Right lobe of liver (tissue), 6 donors: ENCODE measurements around the gene TCP11L2. TPM values are rescaled to one million over a fixed set of nuclear protein-coding genes. Genes with fewer than 3 reads are reported as not detected.

ENCODE experiments used
- ATAC-seq, 4 donors: fragments of 200-7000 bp; cut with Tn5 transposase; one replicate each; pipeline ENCODE4 v1.9.1; 2020; ENCODE audit warnings: mild to moderate bottlenecking in 4 of 4, moderate library complexity in 4 of 4
- DNase-seq, 3 donors: peaks; one replicate each; pipeline ENCODE4 v3.0.0-alpha.2; 2020
- H3K27ac ChIP-seq, 3 donors: fragments of 200-600 bp; one replicate each; pipeline ENCODE4 v1.8.0; 2022
- H3K27me3 ChIP-seq, 2 donors: fragments of 200-600 bp; one replicate each; pipeline ENCODE4 v1.8.0; 2022
- H3K36me3 ChIP-seq, 4 donors: fragments of 200-600 bp; sonication (generic) in 1 of 4; one replicate each; pipeline versions ENCODE4 v1.5.1 to v1.8.0; 2017 to 2022; ENCODE audit warnings: control low read depth in 1 of 4
- H3K4me1 ChIP-seq, 4 donors: fragments of 200-600 bp; sonication (generic) in 1 of 4; one replicate each; pipeline versions ENCODE4 v1.5.1 to v1.8.0; 2017 to 2022; ENCODE audit warnings: control low read depth in 1 of 4
- H3K4me3 ChIP-seq, 3 donors: fragments of 200-600 bp; one replicate each; pipeline ENCODE4 v1.8.0; 2022
- H3K9me3 ChIP-seq, 4 donors: fragments of 200-600 bp; sonication (generic) in 1 of 4; one replicate each; pipeline versions ENCODE4 v1.5.1 to v1.8.0; 2017 to 2022; ENCODE audit warnings: control low read depth in 1 of 4
- CTCF ChIP-seq, 4 donors: fragments of 200-600 bp in 3 of 4; fragments of 450-650 bp in 1 of 4; IDR thresholded peaks; one replicate each; pipeline versions ENCODE4 v1.5.1 to v1.8.0; 2016 to 2022; ENCODE audit warnings: antibody characterized with exemption in 4 of 4, mild to moderate bottlenecking in 2 of 4
- POLR2A ChIP-seq: fragments of 450-650 bp; IDR thresholded peaks from one replicate; pipeline ENCODE4 v1.6.1; 2017; ENCODE audit warnings: antibody characterized with exemption, mild to moderate bottlenecking
- WGBS: methylation state at CpG from one replicate; pipeline ENCODE4 v1.1.6; 2018; ENCODE audit warnings: low coverage, low lambda C conversion rate; ENCODE audit not compliant: insufficient coverage; ENCODE audit errors: missing lambda C conversion rate; 5-methylcytosine and 5-hydroxymethylcytosine counted together
- intact Hi-C, 2 donors: fragments of 100-400 bp; cut with DNase I; formaldehyde crosslinking; loops; one replicate each; pipeline versions ENCODE4 v1.11.2 to v1.14.1; 2022
- total RNA-seq, 6 experiments: library from RNA; depleted of rRNA in 2 of 6; stranded (reverse); fragments of >200 nt in 2 of 6; fragmentation: NEBNext Ultra II Directional in 3 of 6; extraction: Animal tissue kit (Norgen Biotek cat#: 25700) in 3 of 6; gene quantifications; one replicate each; pipeline versions ENCODE4 v1.1.0 to v1.2.4, GENCODE V29; 2016 to 2023
- donor health status: DM: no; HTN: yes; CAD: no.
- donor health status: DM: no; HTN: no; CAD: no.
- donor health status: DM: no; HTN: no; CAD: no.
- donor health status: DM: no; HTN: yes; CAD: no.
- donor health status: DM: no; HTN: yes; CAD: no.

The TCP11L2 gene
- total RNA-seq, 6 experiments from 2014 or later, result 7.3 to 14.2 (median 10.5) TPM

GRCh38 chr12:106343214-106343528 lies 40.6 kb downstream of the TCP11L2 start:
- Histone ChIP-seq H3K4me1 (peaks cover 0 to 16% (median 8%) of the 10 kb centered on the region in 4 donors), H3K4me3 (no peak overlapping the region), H3K27me3 (no peaks in the 10 kb centered on the region), H3K36me3 (no peaks in the 10 kb centered on the region), H3K9me3 (no peaks in the 10 kb centered on the region), H3K27ac (peak overlapping the region in 2 of 3 donors; percentile 13 to 30)
- ATAC-seq, result no peak
- DNase-seq, result no peak
- TF ChIP-seq POLR2A, result no peak
- no peak for TF ChIP-seq CTCF (IDR thresholded peaks at IDR 0.05)
- WGBS, result 62% methylated on average over 2 of the region's 2 CpGs
- intact Hi-C loops, result no loop called here

- Histone ChIP-seq H3K4me3 (no peak overlapping the region), H3K27ac (no peak overlapping the region), H3K27me3 (no peaks in the 10 kb centered on the region), H3K9me3 (no peaks in the 10 kb centered on the region), H3K4me1 (peaks cover 0 to 16% (median 8%) of the 10 kb centered on the region in 4 donors), H3K36me3 (no peaks in the 10 kb centered on the region)
- intact Hi-C loops, result no loop called here
- ATAC-seq (no peak), DNase-seq (no peak)
- TF ChIP-seq CTCF (IDR thresholded peaks at IDR 0.05) (no peak), POLR2A (no peak)
- WGBS, result 90% methylated on average over 5 of the region's 5 CpGs
Measured at GRCh38 chr12:106344131-106344530, 41.6 kb downstream of the TCP11L2 start.

DNA sequence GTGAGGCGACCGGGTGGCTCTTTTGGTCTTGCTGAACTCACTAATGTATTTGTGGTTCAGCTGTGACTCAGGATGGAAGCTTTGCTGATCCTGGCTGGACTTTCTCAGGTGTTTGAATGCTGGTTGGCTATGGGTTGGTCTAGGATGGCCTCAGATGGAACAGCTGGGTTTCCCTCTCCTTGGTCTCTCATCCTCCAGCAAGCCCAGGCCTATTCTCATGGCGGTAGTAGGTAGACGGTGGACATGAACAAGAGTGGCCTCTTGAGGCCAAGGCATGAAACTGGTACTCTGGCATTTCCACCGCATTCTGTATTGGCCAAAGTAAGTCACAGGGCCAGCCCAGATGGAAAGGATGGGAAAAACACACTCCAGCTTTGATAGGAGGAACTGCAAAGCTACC lies 43.2 kb downstream of the TCP11L2 start:
- TF ChIP-seq CTCF (IDR thresholded peaks at IDR 0.05) (peak; percentile 46 to 51 (median 48)), POLR2A (no peak)
- Histone ChIP-seq H3K27me3 (no peaks in the 10 kb centered on the region), H3K4me1 (peaks cover 0 to 16% (median 8%) of the 10 kb centered on the region in 4 donors), H3K36me3 (no peaks in the 10 kb centered on the region), H3K27ac (no peak overlapping the region), H3K9me3 (no peaks in the 10 kb centered on the region), H3K4me3 (no peak overlapping the region)
- WGBS, result 62% methylated on average over 5 of the region's 5 CpGs
- intact Hi-C loops, result no loop called here
- peak in 1 of 3 donors; percentile 51 for DNase-seq
- ATAC-seq, result peak; percentile 85 to 92 (median 88)

- Histone ChIP-seq H3K9me3 (no peaks in the 10 kb centered on the region), H3K4me3 (no peak overlapping the region), H3K4me1 (peaks cover 0 to 2% (median under 1%) of the 10 kb centered on the region in 4 donors), H3K36me3 (no peaks in the 10 kb centered on the region), H3K27ac (no peak overlapping the region), H3K27me3 (no peaks in the 10 kb centered on the region)
- WGBS, result 55% methylated on average over 4 of the region's 4 CpGs
- ATAC-seq, result no peak
- no peak for DNase-seq
- TF ChIP-seq POLR2A (no peak), CTCF (IDR thresholded peaks at IDR 0.05) (no peak)
- intact Hi-C loops, result no loop called here
Measured at GRCh38 chr12:106348411-106348810, 45.9 kb downstream of the TCP11L2 start.

- H3K36me3 ChIP-seq, result no peaks in the 10 kb centered on the region
- intact Hi-C loops, result no loop called here
- no peaks in the 10 kb centered on the region for H3K27me3 ChIP-seq
- DNase-seq (no peak), ATAC-seq (no peak)
- H3K4me1 ChIP-seq, result peaks cover 0 to 9% (median 4%) of the 10 kb centered on the region in 4 donors
- WGBS, result 72% methylated on average over 5 of the region's 6 CpGs
- H3K9me3 ChIP-seq, result no peaks in the 10 kb centered on the region
- no peak overlapping the region for H3K4me3 ChIP-seq
- TF ChIP-seq CTCF (IDR thresholded peaks at IDR 0.05) (no peak), POLR2A (no peak)
- H3K27ac ChIP-seq, result no peak overlapping the region
Measured at GRCh38 chr12:106353175-106353574, 50.6 kb downstream of the TCP11L2 start.
